Astrocyte (in vitro differentiated cells and primary cell): ENCODE data around the gene RAB11FIP4. TPM values are rescaled to one million over a fixed set of nuclear protein-coding genes. Genes with fewer than 3 reads are reported as not detected.

Experiments used
- DNase-seq: peaks from one replicate; pipeline ENCODE4 v3.0.0-alpha.2; 2010; ENCODE audit warnings: low read depth
- FAIRE-seq: peaks from 2 replicates; lab custom pipeline; 2011; peaks lifted over from hg19 to GRCh38; lab: Jason Lieb, UNC
- H2AFZ ChIP-seq: 2 replicates; pipeline ENCODE4 v1.6.0; 2012; ENCODE audit warnings: low read depth, low read length, inconsistent platforms
- H3K27ac ChIP-seq: 2 replicates; pipeline ENCODE4 v1.5.1; 2011; ENCODE audit warnings: low read depth, low read length, inconsistent platforms
- H3K27me3 ChIP-seq: 2 replicates; pipeline ENCODE4 v1.6.0; 2011; ENCODE audit warnings: low read length, inconsistent platforms; ENCODE audit not compliant: insufficient read depth
- H3K36me3 ChIP-seq: 2 replicates; pipeline ENCODE4 v1.5.1; 2011; ENCODE audit warnings: low read length, inconsistent platforms; ENCODE audit not compliant: insufficient read depth
- H3K4me1 ChIP-seq: 2 replicates; pipeline ENCODE4 v1.5.1; 2011; ENCODE audit warnings: low read length, inconsistent platforms; ENCODE audit not compliant: insufficient read depth
- H3K4me2 ChIP-seq: 2 replicates; pipeline ENCODE4 v1.6.0; 2012; ENCODE audit warnings: low read length, inconsistent platforms
- H3K4me3 ChIP-seq: 2 replicates; pipeline ENCODE4 v1.5.1; 2011; ENCODE audit warnings: low read depth, mild to moderate bottlenecking, low read length, inconsistent platforms; ENCODE audit not compliant: insufficient read depth
- H3K79me2 ChIP-seq: 2 replicates; pipeline ENCODE4 v1.6.0; 2012; ENCODE audit warnings: mild to moderate bottlenecking, low read length, inconsistent platforms; ENCODE audit not compliant: insufficient read depth
- H3K9ac ChIP-seq: 2 replicates; pipeline ENCODE4 v1.6.0; 2012; ENCODE audit warnings: mild to moderate bottlenecking, low read length, inconsistent platforms
- H3K9me3 ChIP-seq: 2 replicates; pipeline ENCODE4 v1.5.1; 2012; ENCODE audit warnings: low read depth, mild to moderate bottlenecking, low read length, inconsistent platforms; ENCODE audit not compliant: insufficient read depth
- H4K20me1 ChIP-seq: 2 replicates; pipeline ENCODE4 v1.6.0; 2012; ENCODE audit warnings: low read length, inconsistent platforms; ENCODE audit not compliant: insufficient read depth
- H3K27ac Mint-ChIP-seq: one replicate; pipeline ENCODE4 v1.8.0; 2021; ENCODE audit warnings: mild to moderate bottlenecking, mixed read lengths; ENCODE audit not compliant: unreplicated experiment
- H3K27me3 Mint-ChIP-seq: one replicate; pipeline ENCODE4 v1.8.0; 2021; ENCODE audit warnings: low read depth, mixed read lengths; ENCODE audit not compliant: unreplicated experiment
- H3K36me3 Mint-ChIP-seq: one replicate; pipeline ENCODE4 v1.8.0; 2021; ENCODE audit warnings: low read depth, mixed read lengths; ENCODE audit not compliant: unreplicated experiment
- H3K4me1 Mint-ChIP-seq: one replicate; pipeline ENCODE4 v1.8.0; 2021; ENCODE audit warnings: low read depth, mixed read lengths; ENCODE audit not compliant: unreplicated experiment
- H3K4me3 Mint-ChIP-seq: one replicate; pipeline ENCODE4 v1.8.0; 2021; ENCODE audit warnings: mild to moderate bottlenecking, moderate library complexity, mixed read lengths; ENCODE audit not compliant: unreplicated experiment
- H3K9me3 Mint-ChIP-seq: one replicate; pipeline ENCODE4 v1.8.0; 2021; ENCODE audit warnings: mild to moderate bottlenecking, mixed read lengths; ENCODE audit not compliant: unreplicated experiment
- CTCF ChIP-seq: IDR thresholded peaks from 2 replicates; pipeline ENCODE4 v1.5.1; 2011; ENCODE audit warnings: low read depth, mild to moderate bottlenecking, inconsistent platforms, low read length, moderate library complexity; ENCODE audit not compliant: insufficient read depth
- EZH2 ChIP-seq: IDR thresholded peaks from 2 replicates; pipeline ENCODE4 v1.6.1; 2012; ENCODE audit warnings: mild to moderate bottlenecking, low read length, inconsistent platforms; ENCODE audit not compliant: insufficient read depth
- total RNA-seq: library from RNA; stranded (reverse); gene quantifications from 2 replicates; pipeline ENCODE4 v1.2.1, GENCODE V29; 2021

The RAB11FIP4 gene
- total RNA-seq, 1 donor from 2014 or later, result 4.4 TPM

GRCh38 chr17:31417051-31417792 is 25.7 kb downstream of the RAB11FIP4 start:
- H3K36me3 ChIP-seq, result no peaks in the 10 kb centered on the region
- Mint-ChIP-seq H3K36me3 (no peaks in the 10 kb centered on the region), H3K27ac (no peak overlapping the region), H3K9me3 (no peaks in the 10 kb centered on the region), H3K4me3 (no peak overlapping the region), H3K4me1 (peaks cover 14% of the 10 kb centered on the region), H3K27me3 (peaks cover 14% of the 10 kb centered on the region)
- no peaks in the 10 kb centered on the region for H4K20me1 ChIP-seq
- TF ChIP-seq EZH2 (no peak), CTCF (no peak)
- peaks cover 2% of the 10 kb centered on the region for H3K27me3 ChIP-seq
- H2AFZ ChIP-seq, result no peak overlapping the region
- H3K4me1 ChIP-seq, result no peaks in the 10 kb centered on the region
- no peak overlapping the region for H3K27ac ChIP-seq
- H3K4me2 ChIP-seq, result no peak overlapping the region
- no peaks in the 10 kb centered on the region for H3K9me3 ChIP-seq
- H3K4me3 ChIP-seq, result no peak overlapping the region
- no peak for DNase-seq
- no peak for FAIRE-seq
- H3K79me2 ChIP-seq, result no peaks in the 10 kb centered on the region
- H3K9ac ChIP-seq, result no peak overlapping the region

GRCh38 chr17:31418773-31419350 is 27.4 kb downstream of the RAB11FIP4 start:
- Histone ChIP-seq H3K9ac (no peak overlapping the region), H4K20me1 (no peaks in the 10 kb centered on the region), H3K9me3 (no peaks in the 10 kb centered on the region), H3K4me2 (no peak overlapping the region), H3K27me3 (peaks cover 2% of the 10 kb centered on the region), H3K36me3 (no peaks in the 10 kb centered on the region), H3K79me2 (no peaks in the 10 kb centered on the region), H3K27ac (no peak overlapping the region), H3K4me1 (no peaks in the 10 kb centered on the region), H3K4me3 (no peak overlapping the region), H2AFZ (no peak overlapping the region)
- H3K4me3 Mint-ChIP-seq, result no peak overlapping the region
- no peaks in the 10 kb centered on the region for H3K9me3 Mint-ChIP-seq
- TF ChIP-seq EZH2, result no peak
- TF ChIP-seq CTCF, result no peak
- FAIRE-seq, result no peak
- H3K36me3 Mint-ChIP-seq, result no peaks in the 10 kb centered on the region
- H3K27ac Mint-ChIP-seq, result no peak overlapping the region
- no peak for DNase-seq
- peaks cover 8% of the 10 kb centered on the region for H3K27me3 Mint-ChIP-seq
- H3K4me1 Mint-ChIP-seq, result peaks cover 8% of the 10 kb centered on the region

GRCh38 chr17:31422443-31422842 is 31.0 kb downstream of the RAB11FIP4 start:
- peaks cover 2% of the 10 kb centered on the region for H3K27me3 ChIP-seq
- no peaks in the 10 kb centered on the region for H3K4me1 ChIP-seq
- no peaks in the 10 kb centered on the region for H3K36me3 ChIP-seq
- no peak overlapping the region for H2AFZ ChIP-seq
- H3K4me2 ChIP-seq, result no peak overlapping the region
- Mint-ChIP-seq H3K36me3 (no peaks in the 10 kb centered on the region), H3K4me1 (peaks cover 5% of the 10 kb centered on the region), H3K27ac (no peak overlapping the region), H3K9me3 (no peaks in the 10 kb centered on the region), H3K4me3 (no peak overlapping the region), H3K27me3 (peaks cover 11% of the 10 kb centered on the region)
- no peak overlapping the region for H3K27ac ChIP-seq
- no peaks in the 10 kb centered on the region for H3K9me3 ChIP-seq
- no peak overlapping the region for H3K9ac ChIP-seq
- TF ChIP-seq CTCF, result no peak
- no peak for TF ChIP-seq EZH2
- no peak overlapping the region for H3K4me3 ChIP-seq
- no peaks in the 10 kb centered on the region for H3K79me2 ChIP-seq
- FAIRE-seq (no peak), DNase-seq (no peak)
- H4K20me1 ChIP-seq, result no peaks in the 10 kb centered on the region
